Stimulated activated CD8-positive, alpha-beta memory T cell treated with anti-CD3 and anti-CD28 coated beads, Interleukin-15, amount 100 ng/mL, for 1 hour (primary cell): Measurements from ENCODE around the gene CEP131.

ENCODE experiments used
- DNase-seq: peaks from one replicate; pipeline ENCODE4 v3.0.0-alpha.2; 2020; ENCODE audit warnings: low read depth

CEP131 gene

GRCh38 chr17:81222906-81223761 lies at the start of gene CEP131:
Gene CEP131, minus strand, starts transcription at chr17:81222965. Its CDS starts 2,909 bp downstream, at chr17:81220056.
- peak; percentile 100 for DNase-seq

GRCh38 chr17:81271226-81271625 lies 48.5 kb upstream of the CEP131 start:
- no peak for DNase-seq

- no peak for DNase-seq
Observed at GRCh38 chr17:81270279-81270678, 47.5 kb upstream of the CEP131 start.

GRCh38 chr17:81267390-81268067 lies 44.8 kb upstream of the CEP131 start:
- no peak for DNase-seq

GRCh38 chr17:81265576-81265975 lies 42.8 kb upstream of the CEP131 start:
- no peak for DNase-seq

- DNase-seq, result no peak
Observed at GRCh38 chr17:81264640-81265039, 41.9 kb upstream of the CEP131 start.

GRCh38 chr17:81263371-81264181 lies 40.8 kb upstream of the CEP131 start:
- DNase-seq, result no peak

- DNase-seq, result no peak
Observed at GRCh38 chr17:81261582-81262336, 39.0 kb upstream of the CEP131 start.

- no peak for DNase-seq
Observed at GRCh38 chr17:81261096-81261495, 38.3 kb upstream of the CEP131 start.

GRCh38 chr17:81260641-81261040 lies 37.9 kb upstream of the CEP131 start:
- DNase-seq, result no peak

GRCh38 chr17:81260171-81260570 lies 37.4 kb upstream of the CEP131 start:
- no peak for DNase-seq

GRCh38 chr17:81259058-81259605 lies 36.4 kb upstream of the CEP131 start:
- DNase-seq, result no peak

GRCh38 chr17:81258292-81258691 lies 35.5 kb upstream of the CEP131 start:
- no peak for DNase-seq

- no peak for DNase-seq
Observed at GRCh38 chr17:81257533-81257932, 34.8 kb upstream of the CEP131 start.

- DNase-seq, result no peak
Observed at GRCh38 chr17:81256616-81257015, 33.9 kb upstream of the CEP131 start.

GRCh38 chr17:81254955-81255717 lies 32.4 kb upstream of the CEP131 start:
- no peak for DNase-seq

- DNase-seq, result peak; percentile 41
Observed at GRCh38 chr17:81253358-81254131, 30.8 kb upstream of the CEP131 start.

GRCh38 chr17:81252987-81253329 lies 30.2 kb upstream of the CEP131 start:
- no peak for DNase-seq

- no peak for DNase-seq
Observed at GRCh38 chr17:81252326-81252986, 29.7 kb upstream of the CEP131 start.
